Activated CD4-positive, CD25-positive, alpha-beta regulatory T cell (primary cell): ENCODE measurements around the gene ELN.

ENCODE experiments used
- DNase-seq, 4 experiments: peaks; one replicate each; lab custom pipeline; 2025; lab: John Stamatoyannopoulos, UW

Gene ELN

GRCh38 chr7:74064696-74065095, 36.7 kb downstream of the ELN start:
- no peak for DNase-seq

DNA sequence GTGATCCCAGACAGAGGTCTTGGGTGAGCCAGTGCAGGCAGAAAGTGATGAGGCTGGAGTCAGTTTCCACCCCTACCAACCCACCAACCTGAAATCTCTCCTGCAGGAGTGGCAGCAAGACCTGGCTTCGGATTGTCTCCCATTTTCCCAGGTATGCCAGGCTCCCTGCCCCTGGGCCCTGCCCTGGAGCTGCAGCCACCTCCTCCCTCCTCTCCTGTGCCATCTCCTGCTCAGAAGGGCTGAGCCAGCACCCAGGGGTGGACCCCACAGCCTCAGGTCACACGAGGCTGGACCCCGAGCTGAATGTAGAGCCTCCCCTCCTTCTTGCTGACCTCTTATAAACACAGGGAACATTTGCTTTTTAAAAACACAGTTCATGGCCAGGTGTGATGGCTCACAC, 38.7 kb downstream of the ELN start:
- no peak for DNase-seq

DNA sequence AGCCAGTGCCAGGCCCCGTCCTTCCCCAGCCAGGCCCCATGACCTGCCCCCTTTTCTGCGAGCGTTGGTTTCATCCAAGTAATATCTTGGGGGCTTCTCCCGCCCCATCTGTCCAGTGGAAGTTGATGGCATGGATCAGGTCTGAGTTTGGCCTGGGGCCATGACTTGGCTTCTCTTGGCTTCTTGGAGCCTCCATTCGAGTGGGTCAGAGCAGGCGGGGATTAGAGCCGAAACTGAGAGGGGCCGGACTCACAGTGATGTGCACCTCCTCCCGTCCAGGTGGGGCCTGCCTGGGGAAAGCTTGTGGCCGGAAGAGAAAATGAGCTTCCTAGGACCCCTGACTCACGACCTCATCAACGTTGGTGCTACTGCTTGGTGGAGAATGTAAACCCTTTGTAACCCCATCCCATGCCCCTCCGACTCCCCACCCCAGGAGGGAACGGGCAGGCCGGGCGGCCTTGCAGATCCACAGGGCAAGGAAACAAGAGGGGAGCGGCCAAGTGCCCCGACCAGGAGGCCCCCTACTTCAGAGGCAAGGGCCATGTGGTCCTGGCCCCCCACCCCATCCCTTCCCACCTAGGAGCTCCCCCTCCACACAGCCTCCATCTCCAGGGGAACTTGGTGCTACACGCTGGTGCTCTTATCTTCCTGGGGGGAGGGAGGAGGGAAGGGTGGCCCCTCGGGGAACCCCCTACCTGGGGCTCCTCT, 40.6 kb downstream of the ELN start:
- DNase-seq: no peak

DNA sequence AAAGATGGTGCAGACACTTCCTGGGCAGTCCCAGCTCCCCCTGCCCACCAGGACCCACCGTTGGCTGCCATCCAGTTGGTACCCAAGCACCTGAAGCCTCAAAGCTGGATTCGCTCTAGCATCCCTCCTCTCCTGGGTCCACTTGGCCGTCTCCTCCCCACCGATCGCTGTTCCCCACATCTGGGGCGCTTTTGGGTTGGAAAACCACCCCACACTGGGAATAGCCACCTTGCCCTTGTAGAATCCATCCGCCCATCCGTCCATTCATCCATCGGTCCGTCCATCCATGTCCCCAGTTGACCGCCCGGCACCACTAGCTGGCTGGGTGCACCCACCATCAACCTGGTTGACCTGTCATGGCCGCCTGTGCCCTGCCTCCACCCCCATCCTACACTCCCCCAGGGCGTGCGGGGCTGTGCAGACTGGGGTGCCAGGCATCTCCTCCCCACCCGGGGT, 41.1 kb downstream of the ELN start:
- no peak for DNase-seq

DNA sequence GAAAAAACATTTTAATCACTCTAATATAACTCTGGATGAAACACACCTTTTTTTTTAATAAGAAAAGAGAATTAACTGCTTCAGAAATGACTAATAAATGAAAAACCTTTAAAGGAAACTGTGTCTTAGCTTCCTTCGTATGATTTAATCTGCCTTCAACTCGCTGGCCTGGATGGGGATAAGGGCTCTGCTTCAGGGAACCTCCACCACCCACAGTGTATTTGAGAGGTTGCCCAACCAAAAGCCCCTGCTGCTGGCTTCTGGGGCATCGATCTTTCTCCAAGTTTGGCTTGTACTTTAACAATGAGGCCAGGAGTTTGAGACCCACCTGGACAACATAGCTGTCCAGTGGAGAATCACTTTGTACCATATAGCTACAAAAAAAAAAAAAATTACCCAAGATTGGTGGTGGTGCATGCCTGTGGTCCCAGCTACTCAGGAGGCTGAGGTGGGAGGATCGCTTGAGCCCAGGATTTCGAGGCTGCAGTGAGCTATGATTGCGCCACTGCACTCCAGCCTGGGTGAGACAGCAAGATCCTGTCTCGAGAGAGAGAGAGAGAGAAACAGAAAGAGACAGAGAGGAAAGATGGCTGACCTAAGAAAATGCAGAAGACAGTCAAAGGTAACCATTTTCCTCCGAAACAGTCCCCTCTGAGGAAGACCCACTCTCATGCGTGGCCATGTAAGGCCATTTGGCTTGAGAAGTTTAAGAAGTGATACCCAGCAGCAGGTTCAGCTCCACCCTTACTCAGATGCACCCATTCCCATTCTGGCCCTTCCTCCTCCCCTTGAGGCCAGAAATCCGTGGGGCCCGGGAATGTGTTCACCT, 42.0 kb downstream of the ELN start:
- DNase-seq: no peak

DNA sequence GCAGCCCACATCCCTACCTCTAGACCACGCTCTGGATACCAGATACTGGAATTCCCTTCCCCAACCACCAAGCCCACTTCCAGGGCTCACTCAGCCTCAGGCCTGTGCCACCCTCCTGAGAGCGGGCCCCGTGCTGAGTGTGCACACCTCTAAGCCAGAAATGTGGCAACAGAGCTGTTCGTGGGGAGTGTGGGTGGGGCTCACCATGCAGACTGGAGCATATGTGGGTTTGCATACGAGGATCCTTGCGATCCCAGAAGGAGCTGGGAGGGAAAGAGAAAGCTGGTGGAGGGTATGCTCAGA, 42.6 kb downstream of the ELN start:
- no peak for DNase-seq

DNA sequence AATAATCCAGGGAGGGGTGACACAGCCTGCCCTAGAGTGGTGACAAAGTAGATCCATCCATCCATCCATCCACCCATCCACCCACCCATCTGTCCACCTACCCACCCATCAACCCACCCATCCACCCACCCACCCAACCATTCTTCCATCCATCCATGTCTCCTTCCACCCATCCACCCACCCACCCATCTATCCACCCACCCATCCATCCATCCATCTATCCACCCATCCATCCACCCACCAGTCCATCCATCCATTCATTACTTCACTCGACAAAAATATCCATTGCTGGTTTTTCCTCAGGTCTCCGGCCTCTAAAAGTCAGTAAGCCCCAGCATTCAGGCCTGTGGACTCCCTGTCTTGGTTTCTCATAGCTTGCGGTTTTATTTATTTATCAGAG, 43.1 kb downstream of the ELN start:
- no peak for DNase-seq

- DNase-seq: no peak
Measured at GRCh38 chr7:74074770-74075169, 46.8 kb downstream of the ELN start.

GRCh38 chr7:74078461-74078860, 50.5 kb downstream of the ELN start:
- no peak for DNase-seq

DNA sequence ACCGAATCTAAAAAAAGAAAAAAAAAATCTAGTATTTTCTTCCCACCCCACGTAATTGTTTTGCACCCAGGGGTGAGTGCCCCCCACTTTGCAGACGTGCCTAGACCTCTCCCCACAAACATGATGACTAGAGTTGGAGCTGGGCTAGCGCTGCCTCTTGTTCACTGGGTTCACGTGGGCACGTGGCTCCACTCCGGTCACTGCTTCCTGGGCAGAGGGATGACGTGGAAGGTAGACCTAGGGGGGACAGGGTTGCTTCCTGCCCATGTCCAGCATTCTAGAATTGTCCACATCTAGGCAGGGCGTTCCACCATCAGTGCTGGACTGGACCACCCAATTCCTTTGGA, 54.8 kb downstream of the ELN start:
- DNase-seq: no peak

DNA sequence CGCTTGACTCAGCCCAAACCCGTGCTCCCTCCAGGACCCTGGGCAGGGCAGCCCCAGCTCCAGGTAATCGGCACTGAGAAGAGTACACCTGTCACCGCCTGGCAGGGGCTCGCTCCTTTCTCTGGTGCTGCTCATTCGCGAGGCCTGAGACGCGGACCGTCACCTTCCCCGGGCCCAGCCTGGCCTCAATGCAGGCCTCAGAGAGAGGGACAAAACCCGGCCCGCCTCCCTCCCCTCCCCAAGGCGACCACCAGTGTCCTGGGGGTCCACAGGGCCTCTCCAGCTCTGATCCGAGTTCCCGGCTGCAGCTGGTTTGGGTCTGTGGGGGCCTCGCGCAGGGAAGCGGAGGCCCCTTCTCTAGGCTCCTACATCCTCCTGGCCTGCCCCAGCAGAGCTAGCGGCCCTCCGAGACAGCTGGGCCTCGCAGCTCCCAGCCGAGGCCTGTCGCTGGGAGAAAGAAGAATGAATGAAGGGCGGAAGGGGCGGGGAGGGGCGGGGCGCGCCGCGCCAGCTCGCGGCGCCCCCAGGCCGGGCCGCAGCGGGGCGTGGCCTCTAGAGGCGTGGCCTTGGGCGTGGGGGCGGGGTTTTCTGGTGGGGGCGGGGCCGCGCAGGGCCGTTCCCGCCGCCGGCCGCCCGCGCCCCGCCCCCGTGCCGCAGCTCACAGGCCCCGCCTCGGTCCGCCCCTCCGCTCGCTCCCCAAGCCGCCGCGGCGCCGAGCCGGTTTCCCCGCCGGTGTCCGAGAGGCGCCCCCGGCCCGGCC, 55.3 kb downstream of the ELN start, which contains the start of gene LIMK1:
Gene LIMK1, plus strand, starts transcription at position 688 of the 760 bp plus-strand sequence. CDS start 187 bp downstream, outside the sequence.
- peak; percentile 62 to 80 (median 72) for DNase-seq

DNA sequence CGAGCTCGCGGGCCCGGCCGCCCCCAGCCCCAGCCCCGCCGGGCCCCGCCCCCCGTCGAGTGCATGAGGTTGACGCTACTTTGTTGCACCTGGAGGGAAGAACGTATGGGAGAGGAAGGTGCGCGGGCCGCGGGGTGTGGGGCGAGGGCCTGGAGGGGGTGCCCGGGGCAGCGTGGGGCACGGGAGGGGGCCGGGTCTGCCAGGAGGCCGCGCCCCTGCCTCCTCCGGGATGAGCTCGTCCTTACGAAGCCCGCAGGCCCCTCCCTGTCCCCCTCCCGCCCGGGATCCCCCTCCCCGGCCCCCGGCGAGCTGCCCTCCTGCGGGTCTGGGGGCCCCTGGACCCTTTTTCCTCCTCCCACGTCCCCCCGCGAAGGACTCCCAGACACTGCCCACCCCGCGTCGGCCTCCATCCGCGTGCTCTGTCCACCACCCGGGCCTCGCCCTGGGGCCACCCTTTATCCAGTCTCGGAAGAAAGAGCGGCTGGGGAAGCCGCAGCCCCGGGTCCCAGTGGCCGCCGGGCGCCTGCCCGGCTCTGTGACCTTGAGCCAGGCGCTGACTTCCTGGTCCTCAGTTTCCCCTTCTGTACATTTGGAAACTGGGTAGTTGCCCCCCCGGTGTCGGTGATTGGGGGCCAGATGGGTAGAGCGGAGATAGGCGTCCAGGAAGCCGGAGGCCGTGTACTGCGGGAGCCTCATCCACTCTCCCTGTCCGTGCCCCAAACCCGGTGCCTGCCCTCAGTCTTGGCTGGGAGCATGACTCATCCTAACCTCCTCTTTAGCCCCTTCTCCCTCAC, 56.2 kb downstream of the ELN start:
- DNase-seq: peak in 2 of 4 experiments; percentile 53 to 61

DNA sequence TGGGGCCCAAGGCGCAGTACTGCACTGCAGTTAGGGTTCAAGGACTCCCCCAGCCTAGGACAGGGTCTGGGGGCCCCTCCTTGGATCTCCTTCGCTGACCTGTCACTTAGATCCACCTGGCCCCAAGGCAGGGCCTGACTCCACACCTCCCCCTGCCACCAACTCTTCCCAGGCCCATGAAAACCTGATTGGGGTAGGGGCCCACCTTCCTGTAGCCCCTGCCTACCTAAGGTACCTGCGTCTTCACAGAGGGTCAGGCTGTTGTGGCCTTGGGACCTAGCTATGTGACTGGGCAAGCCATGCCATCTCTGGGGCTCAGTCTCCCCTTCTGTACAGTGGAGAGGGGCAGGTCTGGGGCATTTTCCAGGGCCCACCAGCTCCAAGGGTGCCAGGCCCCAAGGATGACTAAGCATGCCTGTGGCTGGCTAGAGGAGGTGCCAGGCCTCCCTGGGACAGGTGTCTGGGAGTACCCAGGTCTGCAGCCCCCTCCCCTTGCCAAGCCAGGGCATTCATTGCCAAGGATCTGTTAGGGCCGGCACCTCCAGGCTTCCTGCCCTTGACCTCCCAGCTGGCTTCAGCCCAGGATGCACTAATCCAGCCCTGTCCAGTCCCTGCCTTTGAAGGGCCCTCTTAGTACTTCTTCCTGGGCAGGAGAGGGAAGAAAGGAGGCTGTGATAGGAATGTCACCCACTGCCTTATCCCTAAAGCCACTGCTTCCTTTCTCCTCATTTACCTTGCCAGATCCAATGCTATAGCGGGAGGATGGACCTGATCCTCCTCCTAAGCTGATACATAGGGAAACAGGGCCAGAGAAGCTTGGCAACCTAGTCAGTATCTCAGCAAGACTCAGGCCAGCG, 57.0 kb downstream of the ELN start:
- DNase-seq: no peak

DNA sequence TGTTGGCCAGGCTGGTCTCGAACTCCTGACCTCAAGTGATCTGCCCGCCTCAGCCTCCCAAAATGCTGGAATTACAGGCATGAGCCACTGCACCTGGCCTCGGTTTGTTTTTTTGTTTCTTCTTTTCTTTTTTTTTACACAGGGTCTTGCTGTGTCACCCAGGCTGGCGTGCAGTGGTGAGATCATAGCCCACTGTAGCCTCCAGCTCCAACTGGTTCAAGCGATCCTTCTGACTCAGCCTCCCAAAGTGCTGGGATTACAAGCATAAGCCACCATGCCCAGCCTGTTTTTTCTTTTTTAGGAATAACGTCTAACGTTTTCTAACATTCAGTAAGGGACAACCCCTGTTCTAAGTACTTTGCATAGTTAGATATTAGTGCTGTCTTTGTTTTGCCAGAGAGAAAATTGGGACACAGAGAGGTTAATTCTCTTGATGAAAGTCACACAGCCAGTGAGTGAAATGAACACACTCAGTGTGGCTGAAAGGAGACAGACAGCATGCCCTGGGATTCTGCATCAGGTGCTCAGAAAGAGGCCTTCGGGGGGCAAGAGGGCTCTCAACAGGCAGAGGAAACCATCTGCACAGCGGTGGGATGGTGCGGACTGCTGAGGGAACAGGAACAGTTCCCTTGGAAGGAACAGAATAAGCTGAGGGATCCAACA, 59.9 kb downstream of the ELN start:
- DNase-seq: no peak

GRCh38 chr7:74092321-74092963, 64.5 kb downstream of the ELN start:
- no peak for DNase-seq

DNA sequence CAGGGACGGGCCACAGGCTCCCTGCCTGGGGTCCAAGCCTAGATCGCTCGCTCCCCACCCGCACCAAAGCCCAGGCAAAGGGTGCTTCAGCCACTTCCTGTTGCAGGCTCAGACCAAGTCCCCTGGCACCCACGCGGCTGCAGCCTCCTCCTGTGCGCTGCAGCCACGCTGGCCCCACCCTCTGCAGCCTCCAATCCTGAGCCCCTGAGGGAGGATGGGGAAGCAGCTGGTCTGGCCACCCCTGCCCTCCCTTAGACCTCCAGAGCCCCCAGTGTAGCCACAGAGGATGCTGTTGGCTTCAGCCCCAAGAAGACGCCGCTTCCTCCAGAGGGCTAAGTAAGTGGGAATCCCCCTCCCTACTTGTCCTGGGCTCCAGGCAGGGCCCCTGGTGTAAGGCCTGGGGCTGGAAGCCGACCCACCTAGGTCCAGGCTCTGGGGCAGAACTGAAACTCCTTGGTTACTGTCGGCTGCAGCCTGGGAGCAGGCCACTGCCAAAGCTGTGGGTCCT, 65.0 kb downstream of the ELN start:
- DNase-seq: no peak

DNA sequence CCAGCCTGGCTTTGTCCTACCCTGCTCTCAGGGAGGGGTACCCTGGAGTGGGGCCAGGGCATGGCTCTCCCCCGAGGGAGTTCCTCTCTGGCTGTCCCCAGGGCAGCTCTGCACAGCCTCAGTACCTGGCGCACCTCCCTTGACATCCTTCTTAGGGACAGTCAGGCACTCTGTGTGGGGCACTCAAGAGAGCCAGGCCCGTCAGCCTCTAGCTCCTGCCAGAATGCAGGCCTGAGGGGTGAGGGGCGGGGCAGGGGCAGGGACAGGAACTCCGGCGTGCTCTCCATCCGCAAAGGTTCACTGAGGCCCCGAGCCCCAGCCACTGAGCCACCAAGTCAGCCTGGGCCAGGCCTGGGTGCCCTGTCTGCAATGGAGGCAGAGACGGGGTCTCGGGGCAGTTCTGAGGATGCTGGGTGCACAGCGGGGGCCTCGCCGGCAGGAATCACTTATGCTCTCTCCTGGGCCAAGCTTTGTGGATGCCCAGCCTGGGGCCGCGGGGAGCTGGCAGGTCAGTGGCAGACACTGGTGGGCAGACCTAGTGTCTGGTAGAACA, 65.8 kb downstream of the ELN start:
- no peak for DNase-seq

DNA sequence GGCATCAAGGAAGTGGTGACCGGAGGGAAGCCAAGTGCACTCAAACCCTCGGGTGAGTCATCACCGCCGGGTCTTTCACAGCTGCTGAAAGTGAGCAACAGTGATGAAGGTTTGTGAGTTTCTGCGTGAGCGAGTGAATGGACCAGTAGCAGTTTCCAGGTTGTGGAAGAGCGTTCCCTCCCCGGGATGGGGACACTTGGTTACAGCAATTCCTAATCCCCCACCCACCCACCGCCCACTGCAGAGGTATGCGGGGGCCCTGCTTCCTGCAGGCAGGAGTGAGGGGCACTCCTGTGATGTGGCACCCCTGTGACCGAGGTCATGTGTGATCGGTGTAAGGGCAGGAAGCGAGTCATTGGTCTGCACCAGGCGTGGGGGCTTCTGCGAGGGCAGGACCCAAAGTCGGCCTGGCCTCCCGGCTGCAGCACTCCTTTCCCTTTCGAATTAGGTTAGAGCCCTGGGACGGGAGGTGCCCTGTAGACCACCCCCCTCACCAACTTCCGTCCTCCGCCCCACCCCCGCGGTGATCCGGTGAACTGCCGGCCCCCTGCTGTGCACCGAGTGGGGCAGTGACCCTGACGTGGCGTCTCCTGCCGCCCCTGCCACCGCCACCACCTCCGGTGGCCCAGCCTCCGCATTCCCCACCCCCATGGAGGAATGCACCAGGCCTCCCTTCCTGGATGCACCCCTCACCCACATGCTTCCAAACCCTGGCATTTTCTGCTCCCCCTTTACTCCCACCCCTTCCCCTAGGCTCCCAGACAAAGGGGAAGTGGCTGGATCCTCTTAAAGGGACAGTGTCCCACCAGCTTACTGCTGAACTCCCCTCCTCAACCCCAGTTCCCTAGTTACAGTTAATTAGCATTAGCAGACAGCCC, 66.5 kb downstream of the ELN start:
- DNase-seq: peak; percentile 38 to 51 (median 44)
